Caco-2 (cell line): Measurements from ENCODE around the gene SMARCB1. TPM values are rescaled to one million over a fixed set of nuclear protein-coding genes. Genes with fewer than 3 reads are reported as not detected.
A peak's percentile ranks its signal among the peaks of the same experiment; 100 is the strongest.

Experiments
- BruUV-seq: library from RNA; stranded (reverse); fragments of 400-500 nt; replicated peaks from 2 replicates; lab custom pipeline; 2021; lab: Mats Ljungman, UMichigan
- CTCF ChIA-PET: fragments of 300-600 bp; sonication (Branson Sonifier 250); formaldehyde crosslinking; loops from one replicate; lab custom pipeline; 2022; ENCODE audit warnings: antibody characterized with exemption; lab: Charles Lee
- POLR2A ChIA-PET: fragments of 300-600 bp; sonication (Branson Sonifier 250); formaldehyde crosslinking; loops from one replicate; lab custom pipeline; 2022; ENCODE audit warnings: antibody characterized with exemption; lab: Charles Lee
- DNase-seq, 2 experiments: peaks; one replicate each; pipeline versions ENCODE4 v3.0.0 to v3.0.0-alpha.2; 2020 to 2022
- H3K27me3 ChIP-seq: replicated peaks from 2 replicates; pipeline ENCODE4 v1.6.0; 2011; ENCODE audit warnings: low read length; ENCODE audit not compliant: control insufficient read depth, insufficient read depth
- H3K36me3 ChIP-seq: 2 replicates; pipeline ENCODE4 v1.5.1; 2011; ENCODE audit warnings: low read length; ENCODE audit not compliant: control insufficient read depth, insufficient read depth
- H3K4me1 ChIP-seq: fragments of 250-450 bp; sonication (Bioruptor Pico); 2 replicates; pipeline ENCODE4 v1.5.1; 2020; ENCODE audit warnings: mild to moderate bottlenecking
- H3K4me3 ChIP-seq: 2 replicates; pipeline ENCODE4 v1.5.1; 2011; ENCODE audit warnings: low read depth, mild to moderate bottlenecking, control low read depth, low read length
- H3K9me3 ChIP-seq: fragments of 250-450 bp; sonication (Bioruptor Pico); 2 replicates; pipeline ENCODE4 v1.5.1; 2020; ENCODE audit warnings: mild to moderate bottlenecking, moderate library complexity
- H3K27ac Mint-ChIP-seq: one replicate; pipeline ENCODE4 v1.8.0; 2022; ENCODE audit warnings: mixed read lengths; ENCODE audit not compliant: unreplicated experiment
- H3K27me3 Mint-ChIP-seq: one replicate; pipeline ENCODE4 v1.8.0; 2022; ENCODE audit warnings: mixed read lengths; ENCODE audit not compliant: insufficient read depth, unreplicated experiment
- H3K36me3 Mint-ChIP-seq: one replicate; pipeline ENCODE4 v1.8.0; 2022; ENCODE audit warnings: mild to moderate bottlenecking, mixed read lengths; ENCODE audit not compliant: insufficient read depth, unreplicated experiment
- H3K4me1 Mint-ChIP-seq: one replicate; pipeline ENCODE4 v1.8.0; 2022; ENCODE audit warnings: low read depth, mixed read lengths; ENCODE audit not compliant: unreplicated experiment
- H3K4me3 Mint-ChIP-seq: one replicate; pipeline ENCODE4 v1.8.0; 2022; ENCODE audit warnings: mild to moderate bottlenecking, moderate library complexity, mixed read lengths; ENCODE audit not compliant: unreplicated experiment
- H3K9me3 Mint-ChIP-seq: one replicate; pipeline ENCODE4 v1.8.0; 2022; ENCODE audit warnings: mixed read lengths; ENCODE audit not compliant: unreplicated experiment
- CTCF ChIP-seq, 2 experiments: fragments of 200-600 bp in 1 of 2; IDR thresholded peaks; 1 replicate in 1 of 2; 2 replicates in 1 of 2; pipeline versions ENCODE4 v1.5.1 to v1.8.0; 2011 to 2022; ENCODE audit warnings: antibody characterized with exemption in 1 of 2, control low read depth in 1 of 2, inconsistent platforms in 1 of 2, low read depth in 1 of 2, low read length in 1 of 2, mild to moderate bottlenecking in 1 of 2, moderate library complexity in 1 of 2; ENCODE audit not compliant: insufficient read depth in 1 of 2, severe bottlenecking in 1 of 2, unreplicated experiment in 1 of 2
- intact Hi-C: fragments of 100-400 bp; cut with micrococcal nuclease; formaldehyde crosslinking; loops from one replicate; pipeline ENCODE4 v1.10.0; 2022; ENCODE audit not compliant: unreplicated experiment
- total RNA-seq: library from RNA; stranded (reverse); gene quantifications from 2 replicates; pipeline ENCODE4 v1.2.3, GENCODE V29; 2022

The SMARCB1 gene
- total RNA-seq, 1 experiment from 2014 or later = 157 TPM

- no peak overlapping the region for H3K4me3 ChIP-seq
- H3K27me3 Mint-ChIP-seq = no peaks in the 10 kb centered on the region
- no TSS peak for BruUV-seq
- no peaks in the 10 kb centered on the region for H3K9me3 ChIP-seq
- no peak overlapping the region for H3K4me3 Mint-ChIP-seq
- peak in 1 of 2 experiments; percentile 26 for DNase-seq
- H3K9me3 Mint-ChIP-seq = no peaks in the 10 kb centered on the region
- no peak for TF ChIP-seq CTCF (IDR thresholded peaks at IDR 0.05; ENCODE audit: insufficient read depth in 1 of 2, low read depth in 1 of 2, low read length in 1 of 2, severe bottlenecking in 1 of 2, unreplicated experiment in 1 of 2)
- H3K36me3 Mint-ChIP-seq = peaks cover 64% of the 10 kb centered on the region
- intact Hi-C loops = no loop called here
- POLR2A ChIA-PET = no interaction called here
- no peaks in the 10 kb centered on the region for H3K4me1 Mint-ChIP-seq
- H3K4me1 ChIP-seq = no peaks in the 10 kb centered on the region
- H3K36me3 ChIP-seq = peaks cover 3% of the 10 kb centered on the region
- CTCF ChIA-PET = interaction anchor here (0.6 kb wide), 1 partner anchor 455 kb away, joined by 13 read pairs; no protein-coding TSS in a partner anchor
- H3K27ac Mint-ChIP-seq = no peak overlapping the region
- no peaks in the 10 kb centered on the region for H3K27me3 ChIP-seq
These were observed 45.7 kb downstream of the SMARCB1 start for GRCh38 chr22:23832226-23833016.

GRCh38 chr22:23833017-23833751, 46.4 kb downstream of the SMARCB1 start:
- BruUV-seq = no TSS peak
- no peaks in the 10 kb centered on the region for H3K4me1 ChIP-seq
- intact Hi-C loops = no loop called here
- POLR2A ChIA-PET = no interaction called here
- no peaks in the 10 kb centered on the region for H3K9me3 ChIP-seq
- H3K36me3 Mint-ChIP-seq = peaks cover 68% of the 10 kb centered on the region
- H3K27me3 ChIP-seq = no peaks in the 10 kb centered on the region
- H3K36me3 ChIP-seq = peaks cover 3% of the 10 kb centered on the region
- H3K27me3 Mint-ChIP-seq = no peaks in the 10 kb centered on the region
- H3K4me3 ChIP-seq = no peak overlapping the region
- H3K27ac Mint-ChIP-seq = no peak overlapping the region
- H3K9me3 Mint-ChIP-seq = no peaks in the 10 kb centered on the region
- no peak overlapping the region for H3K4me3 Mint-ChIP-seq
- CTCF ChIA-PET = no interaction called here
- peak in 1 of 2 experiments; percentile 23 for DNase-seq
- H3K4me1 Mint-ChIP-seq = peaks cover 4% of the 10 kb centered on the region
- TF ChIP-seq CTCF (IDR thresholded peaks at IDR 0.05; ENCODE audit: insufficient read depth in 1 of 2, low read depth in 1 of 2, low read length in 1 of 2, severe bottlenecking in 1 of 2, unreplicated experiment in 1 of 2) = no peak

- H3K36me3 ChIP-seq = peaks cover 3% of the 10 kb centered on the region
These were observed 47.1 kb downstream of the SMARCB1 start for GRCh38 chr22:23833911-23834317.

More at GRCh38 chr22:23833911-23834317, 47.1 kb downstream of the SMARCB1 start:
- no peaks in the 10 kb centered on the region for H3K27me3 Mint-ChIP-seq
- ChIA-PET POLR2A (no interaction called here), CTCF (no interaction called here)
- peaks cover 7% of the 10 kb centered on the region for H3K4me1 Mint-ChIP-seq
- H3K36me3 Mint-ChIP-seq = peaks cover 68% of the 10 kb centered on the region
- no peak overlapping the region for H3K4me3 ChIP-seq
- H3K27me3 ChIP-seq = no peaks in the 10 kb centered on the region
- H3K9me3 ChIP-seq = no peaks in the 10 kb centered on the region
- no peak overlapping the region for H3K4me3 Mint-ChIP-seq
- no peak for TF ChIP-seq CTCF (IDR thresholded peaks at IDR 0.05; ENCODE audit: insufficient read depth in 1 of 2, low read depth in 1 of 2, low read length in 1 of 2, severe bottlenecking in 1 of 2, unreplicated experiment in 1 of 2)
- BruUV-seq = no TSS peak
- peak in 1 of 2 experiments; percentile 16 for DNase-seq
- intact Hi-C loops = no loop called here
- no peak overlapping the region for H3K27ac Mint-ChIP-seq
- H3K4me1 ChIP-seq = no peaks in the 10 kb centered on the region
- no peaks in the 10 kb centered on the region for H3K9me3 Mint-ChIP-seq
